HL-60 (cell line): ENCODE results near the gene DTNBP1.

Experiments
- DNase-seq, 2 experiments: peaks; one replicate each; pipeline ENCODE4 v3.0.0-alpha.2; 2010 to 2020; ENCODE audit warnings: low read depth in 1 of 2, low spot score in 1 of 2
- H3K27ac ChIP-seq: fragments of 250-450 bp; sonication (Bioruptor Pico); replicated peaks from 2 replicates; pipeline ENCODE4 v1.5.1; 2020; ENCODE audit warnings: mild to moderate bottlenecking, moderate library complexity
- H3K27me3 ChIP-seq: fragments of 250-450 bp; sonication (Bioruptor Pico); 2 replicates; pipeline ENCODE4 v1.5.1; 2021; ENCODE audit warnings: mild to moderate bottlenecking, moderate library complexity; ENCODE audit not compliant: insufficient read depth, poor library complexity, severe bottlenecking
- H3K4me3 ChIP-seq: replicated peaks from 2 replicates; pipeline ENCODE4 v1.5.1; 2011; ENCODE audit warnings: mild to moderate bottlenecking, control low read depth, low read length; ENCODE audit not compliant: insufficient read depth
- GABPA ChIP-seq: IDR thresholded peaks from 2 replicates; pipeline ENCODE4 v1.6.1; 2012; ENCODE audit warnings: low read depth
- POLR2AphosphoS5 ChIP-seq: IDR thresholded peaks from 2 replicates; pipeline ENCODE4 v1.6.1; 2012; ENCODE audit warnings: low read depth
- SPI1 ChIP-seq: IDR thresholded peaks from 2 replicates; pipeline ENCODE4 v1.6.1; 2012; ENCODE audit warnings: low read depth, mild to moderate bottlenecking, borderline replicate concordance
- TF ChIP-seq, protein P1 (sequence below): IDR thresholded peaks from one replicate; pipeline ENCODE4 v1.5.1; 2011; ENCODE audit warnings: low read length, control low read depth, inconsistent platforms; ENCODE audit not compliant: insufficient read depth
- TF ChIP-seq, protein P2 (sequence below): IDR thresholded peaks from 2 replicates; pipeline ENCODE4 v1.6.1; 2012; ENCODE audit warnings: low read depth; ENCODE audit not compliant: insufficient replicate concordance

DTNBP1 gene

DNA sequence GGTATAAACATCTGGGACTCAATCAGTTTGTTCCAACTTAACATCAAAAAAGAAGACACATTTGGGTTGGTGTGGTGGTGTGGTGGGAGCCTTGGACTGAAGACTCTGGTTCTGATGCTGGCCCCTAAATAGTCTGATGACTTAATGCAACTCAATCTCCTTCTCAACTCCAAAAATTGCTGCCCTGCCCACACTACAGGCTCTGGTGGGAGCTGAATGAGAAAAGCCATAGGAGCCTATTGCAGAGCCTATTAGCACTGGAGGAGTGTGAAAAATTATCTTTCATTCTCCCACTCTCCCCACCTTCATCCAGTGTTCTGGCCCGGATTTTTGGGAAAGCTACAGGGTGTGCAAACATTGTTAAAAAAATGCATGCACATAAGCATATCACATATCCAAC, 56.5 kb downstream of the DTNBP1 start:
- DNase-seq: no peak
- TF ChIP-seq, protein P1, sequence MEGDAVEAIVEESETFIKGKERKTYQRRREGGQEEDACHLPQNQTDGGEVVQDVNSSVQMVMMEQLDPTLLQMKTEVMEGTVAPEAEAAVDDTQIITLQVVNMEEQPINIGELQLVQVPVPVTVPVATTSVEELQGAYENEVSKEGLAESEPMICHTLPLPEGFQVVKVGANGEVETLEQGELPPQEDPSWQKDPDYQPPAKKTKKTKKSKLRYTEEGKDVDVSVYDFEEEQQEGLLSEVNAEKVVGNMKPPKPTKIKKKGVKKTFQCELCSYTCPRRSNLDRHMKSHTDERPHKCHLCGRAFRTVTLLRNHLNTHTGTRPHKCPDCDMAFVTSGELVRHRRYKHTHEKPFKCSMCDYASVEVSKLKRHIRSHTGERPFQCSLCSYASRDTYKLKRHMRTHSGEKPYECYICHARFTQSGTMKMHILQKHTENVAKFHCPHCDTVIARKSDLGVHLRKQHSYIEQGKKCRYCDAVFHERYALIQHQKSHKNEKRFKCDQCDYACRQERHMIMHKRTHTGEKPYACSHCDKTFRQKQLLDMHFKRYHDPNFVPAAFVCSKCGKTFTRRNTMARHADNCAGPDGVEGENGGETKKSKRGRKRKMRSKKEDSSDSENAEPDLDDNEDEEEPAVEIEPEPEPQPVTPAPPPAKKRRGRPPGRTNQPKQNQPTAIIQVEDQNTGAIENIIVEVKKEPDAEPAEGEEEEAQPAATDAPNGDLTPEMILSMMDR: no peak
- TF ChIP-seq GABPA (no peak), POLR2AphosphoS5 (no peak), SPI1 (no peak)
- TF ChIP-seq, protein P2, sequence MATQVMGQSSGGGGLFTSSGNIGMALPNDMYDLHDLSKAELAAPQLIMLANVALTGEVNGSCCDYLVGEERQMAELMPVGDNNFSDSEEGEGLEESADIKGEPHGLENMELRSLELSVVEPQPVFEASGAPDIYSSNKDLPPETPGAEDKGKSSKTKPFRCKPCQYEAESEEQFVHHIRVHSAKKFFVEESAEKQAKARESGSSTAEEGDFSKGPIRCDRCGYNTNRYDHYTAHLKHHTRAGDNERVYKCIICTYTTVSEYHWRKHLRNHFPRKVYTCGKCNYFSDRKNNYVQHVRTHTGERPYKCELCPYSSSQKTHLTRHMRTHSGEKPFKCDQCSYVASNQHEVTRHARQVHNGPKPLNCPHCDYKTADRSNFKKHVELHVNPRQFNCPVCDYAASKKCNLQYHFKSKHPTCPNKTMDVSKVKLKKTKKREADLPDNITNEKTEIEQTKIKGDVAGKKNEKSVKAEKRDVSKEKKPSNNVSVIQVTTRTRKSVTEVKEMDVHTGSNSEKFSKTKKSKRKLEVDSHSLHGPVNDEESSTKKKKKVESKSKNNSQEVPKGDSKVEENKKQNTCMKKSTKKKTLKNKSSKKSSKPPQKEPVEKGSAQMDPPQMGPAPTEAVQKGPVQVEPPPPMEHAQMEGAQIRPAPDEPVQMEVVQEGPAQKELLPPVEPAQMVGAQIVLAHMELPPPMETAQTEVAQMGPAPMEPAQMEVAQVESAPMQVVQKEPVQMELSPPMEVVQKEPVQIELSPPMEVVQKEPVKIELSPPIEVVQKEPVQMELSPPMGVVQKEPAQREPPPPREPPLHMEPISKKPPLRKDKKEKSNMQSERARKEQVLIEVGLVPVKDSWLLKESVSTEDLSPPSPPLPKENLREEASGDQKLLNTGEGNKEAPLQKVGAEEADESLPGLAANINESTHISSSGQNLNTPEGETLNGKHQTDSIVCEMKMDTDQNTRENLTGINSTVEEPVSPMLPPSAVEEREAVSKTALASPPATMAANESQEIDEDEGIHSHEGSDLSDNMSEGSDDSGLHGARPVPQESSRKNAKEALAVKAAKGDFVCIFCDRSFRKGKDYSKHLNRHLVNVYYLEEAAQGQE: no peak
- no peak overlapping the region for H3K27ac ChIP-seq

DNA sequence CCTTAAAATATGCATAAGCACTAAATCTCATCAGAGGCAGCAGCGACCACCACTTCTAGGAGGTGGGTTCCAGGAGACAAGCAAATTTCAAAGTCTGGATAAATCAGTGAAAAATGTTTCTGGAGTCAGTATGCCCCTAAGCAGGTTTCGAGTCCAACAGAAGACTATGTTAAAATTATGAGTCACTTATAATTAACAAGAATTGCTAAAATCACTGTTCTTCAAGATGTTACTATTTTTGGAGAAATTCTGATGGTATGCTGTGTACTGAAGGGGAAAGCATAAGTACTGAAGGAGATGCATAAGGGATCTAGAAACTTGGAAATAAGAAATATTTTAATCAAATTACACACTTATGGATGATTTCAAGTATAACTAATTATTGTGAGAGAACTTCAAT, 58.0 kb downstream of the DTNBP1 start:
- H3K27ac ChIP-seq: no peak overlapping the region
- H3K27me3 ChIP-seq: no peaks in the 10 kb centered on the region
- H3K4me3 ChIP-seq: no peak overlapping the region
- DNase-seq: no peak
- TF ChIP-seq, protein P1: no peak
- no peak for TF ChIP-seq SPI1
- TF ChIP-seq, protein P2: no peak
- TF ChIP-seq POLR2AphosphoS5: no peak
- no peak for TF ChIP-seq GABPA

More for the DNA sequence above, 56.5 kb downstream of the DTNBP1 start:
- Histone ChIP-seq H3K4me3 (no peak overlapping the region), H3K27me3 (no peaks in the 10 kb centered on the region)

DNA sequence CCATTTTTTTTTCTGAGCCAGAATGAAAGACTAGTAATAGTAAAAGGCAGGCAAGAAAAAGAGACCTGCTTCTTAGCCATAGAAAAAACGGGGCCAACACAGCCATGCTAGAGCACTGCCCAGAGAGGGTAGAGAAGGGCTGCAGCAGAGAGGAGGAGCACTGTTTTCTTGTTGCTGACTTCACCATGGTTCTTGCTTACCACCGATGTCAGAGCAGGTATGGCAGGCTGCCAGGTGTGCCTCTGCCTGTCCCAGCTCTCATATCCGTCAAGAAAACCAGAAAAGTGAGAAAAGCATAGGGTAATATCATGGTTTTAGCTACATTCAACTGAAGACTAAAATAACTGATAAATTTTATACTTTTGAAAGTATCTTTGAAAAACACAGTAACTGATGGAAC, 60.7 kb downstream of the DTNBP1 start:
- TF ChIP-seq POLR2AphosphoS5: no peak
- TF ChIP-seq, protein P1: no peak
- no peak for TF ChIP-seq GABPA
- TF ChIP-seq, protein P2: no peak
- TF ChIP-seq SPI1: no peak
- no peak overlapping the region for H3K4me3 ChIP-seq
- H3K27ac ChIP-seq: no peak overlapping the region
- no peak for DNase-seq
- no peaks in the 10 kb centered on the region for H3K27me3 ChIP-seq
